GM10248 (cell line): ENCODE results near the gene PEPD.

Experiments used
- CTCF ChIA-PET: fragments of 300-600 bp; sonication (Branson Sonifier 250); formaldehyde crosslinking; extraction: SDS; loops from one replicate; lab custom pipeline; 2021; ENCODE audit warnings: antibody characterized with exemption; lab: Yijun Ruan, JAX
- POLR2A ChIA-PET: fragments of 350-650 bp; sonication (Branson Sonifier 250); formaldehyde crosslinking; extraction: SDS; loops from one replicate; lab custom pipeline; 2020; ENCODE audit warnings: antibody characterized with exemption; lab: Yijun Ruan, JAX
- DNase-seq: peaks from one replicate; pipeline ENCODE4 v3.0.0; 2012; ENCODE audit errors: extremely low spot score
- CTCF ChIP-seq: IDR thresholded peaks from 2 replicates; pipeline ENCODE4 v1.5.1; 2012; ENCODE audit warnings: mild to moderate bottlenecking, low read depth; ENCODE audit errors: extremely low read depth, missing control alignments, control extremely low read depth

The PEPD gene

DNA sequence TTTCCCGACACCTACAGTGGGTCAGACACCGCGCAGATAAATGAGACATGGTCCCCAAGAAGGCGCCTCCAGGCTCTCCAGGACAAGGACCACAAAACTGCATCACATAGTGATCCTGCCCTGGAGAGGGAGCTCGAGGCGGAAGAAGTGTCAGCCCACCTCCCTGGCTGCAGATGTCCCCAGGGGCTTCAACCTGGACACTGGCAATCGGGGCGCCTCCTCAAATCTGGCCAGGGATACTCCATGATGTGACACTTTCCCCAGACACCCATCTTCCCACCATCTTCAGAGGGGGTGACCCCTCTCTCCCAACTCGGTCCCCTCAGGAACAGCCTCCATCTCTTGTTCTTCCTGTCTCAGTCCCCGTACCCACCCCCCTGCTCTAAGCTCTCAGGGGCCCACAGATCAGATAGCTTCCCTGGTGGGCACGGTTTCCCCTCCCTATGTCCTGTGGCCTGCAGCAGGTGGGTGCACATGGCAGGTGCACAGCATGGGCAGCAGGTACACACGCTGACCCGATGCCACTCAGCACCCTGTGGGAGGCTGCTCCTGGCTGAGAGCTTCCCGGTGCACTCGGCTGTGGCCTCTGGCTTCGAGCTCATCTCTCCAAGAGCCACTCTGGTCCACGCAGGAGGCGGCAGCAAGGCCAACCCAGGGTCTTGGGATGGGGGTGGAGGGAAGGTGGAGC lies 61.2 kb downstream of the PEPD start:
- ChIA-PET CTCF (interaction anchor here (1.6 to 1.7 kb wide), 2 partner anchors 14 to 27 kb away, joined by 3 read pairs; no protein-coding TSS in a partner anchor), POLR2A (no interaction called here)
- no peak for TF ChIP-seq CTCF
- no peak for DNase-seq

GRCh38 chr19:33459222-33460090 lies 62.1 kb downstream of the PEPD start:
- CTCF ChIA-PET, result no interaction called here
- DNase-seq, result no peak
- POLR2A ChIA-PET, result no interaction called here
- TF ChIP-seq CTCF, result no peak

- DNase-seq, result no peak
- CTCF ChIA-PET, result no interaction called here
- POLR2A ChIA-PET, result no interaction called here
- no peak for TF ChIP-seq CTCF
These were observed 62.8 kb downstream of the PEPD start for GRCh38 chr19:33458807-33459206.

DNA sequence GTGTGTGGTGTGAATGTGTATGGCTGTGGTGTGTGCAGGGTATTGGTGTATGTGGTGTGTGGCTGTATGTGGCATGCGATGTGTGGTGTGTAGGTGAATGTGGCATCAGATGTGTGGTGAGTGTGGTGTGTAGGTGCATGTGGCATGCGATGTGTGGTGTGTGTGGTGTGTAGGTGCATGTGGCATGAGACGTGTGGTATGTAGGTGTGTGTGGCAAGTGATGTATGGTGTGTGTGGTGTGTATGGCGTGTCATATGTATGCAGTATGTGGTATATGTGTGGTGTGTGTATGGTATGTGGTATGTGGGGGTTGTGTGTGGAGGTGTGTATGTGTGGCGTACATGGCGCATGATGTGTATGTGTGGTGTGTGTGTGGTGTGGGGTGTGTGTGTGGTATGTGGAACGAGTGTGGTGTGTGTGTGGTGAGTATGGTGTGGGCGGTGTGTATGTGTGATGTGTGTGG lies 63.4 kb downstream of the PEPD start:
- DNase-seq, result no peak
- TF ChIP-seq CTCF, result no peak
- POLR2A ChIA-PET, result no interaction called here
- CTCF ChIA-PET, result no interaction called here

DNA sequence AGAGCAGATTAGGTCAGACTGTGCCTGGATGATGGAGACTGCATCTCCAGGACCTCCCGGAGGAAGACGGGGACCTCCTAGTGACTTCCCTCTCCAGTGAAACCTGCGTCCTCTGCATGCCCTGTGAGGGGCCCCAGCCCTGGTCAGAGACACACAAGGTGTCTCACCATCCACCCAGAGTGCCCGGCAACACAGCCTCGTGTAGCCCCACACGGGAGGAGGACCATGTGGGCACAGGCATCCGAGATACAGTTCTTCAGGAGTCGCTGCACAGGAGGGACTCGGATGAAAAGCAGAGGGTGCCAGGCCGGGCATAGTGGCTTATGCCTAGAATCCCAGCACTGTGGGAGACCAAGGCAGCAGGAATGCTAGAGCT lies 64.8 kb downstream of the PEPD start:
- ChIA-PET CTCF (interaction anchor here (0.9 kb wide), 1 partner anchor 9 kb away, joined by 3 read pairs; no protein-coding TSS in a partner anchor), POLR2A (no interaction called here)
- no peak for TF ChIP-seq CTCF
- DNase-seq, result no peak

DNA sequence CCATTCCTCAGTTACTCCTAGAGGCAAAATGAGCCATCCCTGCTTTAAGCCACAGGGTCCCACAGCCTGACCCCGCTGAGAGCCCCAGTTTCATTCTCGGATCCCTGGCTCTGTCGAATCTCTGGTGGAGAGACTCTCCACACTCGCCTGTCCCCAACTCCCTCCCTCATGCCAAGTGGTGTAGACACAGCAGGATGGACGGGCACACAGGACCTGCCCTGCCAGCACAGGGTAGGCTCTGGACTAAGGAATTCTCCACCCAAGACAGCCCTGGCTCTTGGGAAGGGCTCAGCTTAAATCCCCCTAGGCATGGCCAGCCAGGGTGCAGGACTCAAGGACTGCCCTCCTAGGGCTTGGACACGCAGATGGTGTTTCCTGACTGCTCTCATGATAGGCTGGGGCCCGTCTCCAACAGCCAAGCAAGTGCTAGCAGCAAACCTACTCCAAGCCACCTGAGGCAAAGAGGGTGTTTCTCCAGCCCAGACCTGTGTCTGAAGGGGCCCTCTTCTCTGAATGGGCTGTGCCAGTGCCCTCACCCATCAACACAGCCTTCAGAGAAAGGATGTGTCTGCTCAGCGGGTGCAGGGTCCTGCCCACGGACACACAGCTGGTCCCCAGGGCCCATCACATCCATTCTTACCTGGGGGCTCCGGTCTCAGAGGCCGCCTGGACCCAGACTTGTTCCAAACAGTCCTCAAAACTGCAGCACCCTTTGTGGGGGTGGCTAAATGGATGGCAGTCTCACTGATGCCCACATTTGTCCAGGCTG lies 65.3 kb downstream of the PEPD start:
- no peak for TF ChIP-seq CTCF
- no peak for DNase-seq
- ChIA-PET POLR2A (no interaction called here), CTCF (no interaction called here)
